Osteocyte (in vitro differentiated cells): ENCODE results near the gene JAZF1. TPM values are rescaled to one million over a fixed set of nuclear protein-coding genes. Genes with fewer than 3 reads are reported as not detected.
A peak's percentile ranks its signal among the peaks of the same experiment; 100 is the strongest.

Experiments used
- DNase-seq: peaks from one replicate; pipeline ENCODE4 v3.0.0; 2021; ENCODE audit warnings: mixed read lengths; ENCODE audit not compliant: unreplicated experiment; ENCODE audit errors: extremely low spot score
- H3K27ac Mint-ChIP-seq: one replicate; pipeline ENCODE4 v1.8.0; 2021; ENCODE audit warnings: mild to moderate bottlenecking, mixed read lengths; ENCODE audit not compliant: unreplicated experiment
- H3K27me3 Mint-ChIP-seq: one replicate; pipeline ENCODE4 v1.8.0; 2021; ENCODE audit warnings: mixed read lengths; ENCODE audit not compliant: unreplicated experiment
- H3K36me3 Mint-ChIP-seq: one replicate; pipeline ENCODE4 v1.8.0; 2021; ENCODE audit warnings: mixed read lengths; ENCODE audit not compliant: unreplicated experiment
- H3K4me1 Mint-ChIP-seq: one replicate; pipeline ENCODE4 v1.8.0; 2021; ENCODE audit warnings: mixed read lengths; ENCODE audit not compliant: unreplicated experiment
- H3K4me3 Mint-ChIP-seq: one replicate; pipeline ENCODE4 v1.8.0; 2021; ENCODE audit warnings: mild to moderate bottlenecking, moderate library complexity, mixed read lengths; ENCODE audit not compliant: unreplicated experiment
- H3K9me3 Mint-ChIP-seq: one replicate; pipeline ENCODE4 v1.8.0; 2021; ENCODE audit warnings: mixed read lengths; ENCODE audit not compliant: unreplicated experiment
- total RNA-seq: library from RNA; stranded (reverse); gene quantifications from 2 replicates; pipeline ENCODE4 v1.2.1, GENCODE V29; 2021
- TF ChIP-seq, protein P1 (sequence below): fragments of 200-600 bp; sonication (generic); IDR thresholded peaks from 2 replicates; pipeline ENCODE4 v1.5.0; 2021; ENCODE audit warnings: antibody characterized with exemption, mild to moderate bottlenecking, moderate library complexity

Gene JAZF1
- total RNA-seq, 1 donor from 2014 or later: 19.8 TPM

DNA sequence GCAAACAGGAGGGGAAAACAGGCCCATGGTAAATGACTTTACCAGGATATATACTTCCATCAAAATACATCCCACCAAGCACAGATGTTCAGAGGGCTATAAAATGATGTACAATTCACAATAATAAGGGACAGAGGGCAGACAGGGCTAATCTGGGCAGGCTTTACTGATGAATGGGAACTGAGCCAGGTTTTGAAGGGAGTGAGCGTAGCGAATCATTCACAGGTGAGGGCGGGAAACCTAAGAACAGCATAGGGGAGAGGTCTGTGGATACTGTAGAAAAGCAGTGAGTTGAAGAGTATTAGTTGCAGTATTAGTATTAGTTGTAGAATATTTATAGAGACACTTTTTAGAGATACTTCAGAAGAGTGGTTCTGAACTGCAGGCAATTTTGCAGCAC is 180.8 kb downstream of the JAZF1 start:
- Mint-ChIP-seq H3K36me3 (no peaks in the 10 kb centered on the region), H3K4me1 (peaks cover 9% of the 10 kb centered on the region), H3K4me3 (no peak overlapping the region), H3K27ac (no peak overlapping the region), H3K27me3 (no peaks in the 10 kb centered on the region), H3K9me3 (no peaks in the 10 kb centered on the region)
- TF ChIP-seq, protein P1, sequence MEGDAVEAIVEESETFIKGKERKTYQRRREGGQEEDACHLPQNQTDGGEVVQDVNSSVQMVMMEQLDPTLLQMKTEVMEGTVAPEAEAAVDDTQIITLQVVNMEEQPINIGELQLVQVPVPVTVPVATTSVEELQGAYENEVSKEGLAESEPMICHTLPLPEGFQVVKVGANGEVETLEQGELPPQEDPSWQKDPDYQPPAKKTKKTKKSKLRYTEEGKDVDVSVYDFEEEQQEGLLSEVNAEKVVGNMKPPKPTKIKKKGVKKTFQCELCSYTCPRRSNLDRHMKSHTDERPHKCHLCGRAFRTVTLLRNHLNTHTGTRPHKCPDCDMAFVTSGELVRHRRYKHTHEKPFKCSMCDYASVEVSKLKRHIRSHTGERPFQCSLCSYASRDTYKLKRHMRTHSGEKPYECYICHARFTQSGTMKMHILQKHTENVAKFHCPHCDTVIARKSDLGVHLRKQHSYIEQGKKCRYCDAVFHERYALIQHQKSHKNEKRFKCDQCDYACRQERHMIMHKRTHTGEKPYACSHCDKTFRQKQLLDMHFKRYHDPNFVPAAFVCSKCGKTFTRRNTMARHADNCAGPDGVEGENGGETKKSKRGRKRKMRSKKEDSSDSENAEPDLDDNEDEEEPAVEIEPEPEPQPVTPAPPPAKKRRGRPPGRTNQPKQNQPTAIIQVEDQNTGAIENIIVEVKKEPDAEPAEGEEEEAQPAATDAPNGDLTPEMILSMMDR: no peak
- DNase-seq: no peak

DNA sequence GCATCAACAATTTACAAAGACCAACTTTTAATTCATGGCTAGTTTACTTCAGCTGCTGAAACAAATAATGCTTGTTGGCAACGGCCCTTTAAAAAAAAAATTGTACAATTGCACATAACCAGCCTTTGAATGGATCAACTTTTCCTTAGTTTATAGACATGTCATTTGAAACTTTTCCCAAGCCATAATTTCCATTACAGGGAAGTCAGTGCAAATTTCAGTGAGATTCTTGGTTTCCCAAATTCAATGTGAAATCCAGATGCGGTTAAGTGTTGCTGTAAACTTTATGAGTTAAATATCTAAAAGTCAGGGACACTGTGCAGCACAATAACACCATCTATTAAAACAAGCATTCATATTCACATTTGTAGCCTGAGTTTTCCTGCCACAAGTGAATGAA is 182.2 kb downstream of the JAZF1 start:
- no peak for DNase-seq
- Mint-ChIP-seq H3K9me3 (no peaks in the 10 kb centered on the region), H3K4me1 (peaks cover 15% of the 10 kb centered on the region), H3K36me3 (no peaks in the 10 kb centered on the region), H3K27me3 (no peaks in the 10 kb centered on the region), H3K27ac (no peak overlapping the region), H3K4me3 (no peak overlapping the region)
- TF ChIP-seq, protein P1: no peak

DNA sequence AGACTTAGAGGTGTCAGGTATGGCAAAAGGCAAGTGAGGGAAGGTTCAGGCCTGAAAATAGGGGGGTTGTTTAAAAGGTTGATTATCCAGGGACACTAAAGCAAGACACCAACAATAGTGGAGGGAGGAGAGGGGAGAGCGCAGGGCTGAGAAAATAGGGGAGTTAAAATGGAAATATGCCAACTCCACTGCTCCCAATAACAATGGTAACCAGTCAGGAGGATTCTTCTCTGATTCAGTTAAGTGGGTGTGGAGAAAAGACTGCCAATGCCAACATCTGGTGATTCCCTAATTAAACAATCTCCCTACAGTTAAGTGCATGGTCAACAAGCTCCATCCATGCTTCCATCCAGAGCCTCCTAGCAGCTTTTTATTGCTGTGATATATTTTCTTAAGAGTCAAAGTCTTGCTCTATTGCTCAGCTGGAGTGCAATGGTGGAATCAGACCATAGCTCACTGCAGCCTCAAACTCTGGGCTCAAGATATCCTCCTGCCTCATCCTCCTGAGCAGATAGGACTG is 183.3 kb downstream of the JAZF1 start:
- Mint-ChIP-seq H3K4me3 (no peak overlapping the region), H3K4me1 (peaks cover 20% of the 10 kb centered on the region), H3K36me3 (no peaks in the 10 kb centered on the region), H3K27me3 (no peaks in the 10 kb centered on the region), H3K9me3 (no peaks in the 10 kb centered on the region), H3K27ac (no peak overlapping the region)
- TF ChIP-seq, protein P1: no peak
- no peak for DNase-seq

DNA sequence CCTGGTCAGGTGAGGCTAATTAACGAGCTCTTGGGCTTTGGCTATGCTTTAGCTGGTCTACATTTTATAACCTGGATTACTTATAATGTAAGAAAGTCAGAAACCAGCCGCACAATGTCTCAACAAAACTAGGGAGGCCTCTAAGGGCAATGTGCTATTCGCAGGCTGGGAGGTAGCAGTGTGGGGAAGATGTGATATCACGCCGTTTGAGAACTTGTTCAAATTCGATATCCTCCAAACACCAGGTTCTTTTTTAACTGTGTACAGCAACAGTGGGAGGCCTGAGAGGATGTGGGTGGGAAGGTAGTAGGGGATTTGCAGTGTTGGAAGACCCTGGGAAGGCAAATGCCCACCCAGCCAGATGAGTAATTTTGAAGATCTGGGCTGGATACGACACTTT is 184.5 kb downstream of the JAZF1 start:
- Mint-ChIP-seq H3K27me3 (no peaks in the 10 kb centered on the region), H3K4me1 (peaks cover 28% of the 10 kb centered on the region), H3K36me3 (no peaks in the 10 kb centered on the region), H3K4me3 (no peak overlapping the region), H3K27ac (no peak overlapping the region), H3K9me3 (no peaks in the 10 kb centered on the region)
- no peak for DNase-seq
- TF ChIP-seq, protein P1: no peak

DNA sequence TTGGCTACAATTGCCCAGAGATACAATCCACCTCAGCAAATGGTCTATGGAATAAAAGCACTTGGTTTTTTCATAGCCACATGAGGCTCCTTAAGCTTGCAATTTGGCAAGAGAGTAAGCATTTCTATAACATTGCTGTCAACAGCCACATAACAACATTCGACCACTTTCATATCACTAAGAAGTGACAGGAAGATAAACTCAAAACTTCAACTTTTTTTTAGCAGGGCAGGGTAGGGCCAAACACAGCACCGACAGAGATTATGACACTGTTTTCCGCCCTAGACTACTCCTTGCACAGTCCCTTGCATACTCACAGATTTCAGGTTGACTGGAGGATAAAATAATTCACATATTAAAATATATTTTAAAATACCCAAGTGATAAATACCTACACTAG is 185.4 kb downstream of the JAZF1 start:
- Mint-ChIP-seq H3K4me1 (peaks cover 33% of the 10 kb centered on the region), H3K36me3 (no peaks in the 10 kb centered on the region), H3K9me3 (no peaks in the 10 kb centered on the region), H3K27ac (peak overlapping the region; percentile 69), H3K4me3 (no peak overlapping the region), H3K27me3 (no peaks in the 10 kb centered on the region)
- TF ChIP-seq, protein P1: no peak
- no peak for DNase-seq
